Thyroid gland (tissue), 4 donors: ENCODE results near the gene SERHL2.

Experiments used
- CTCF ChIP-seq, 6 experiments: fragments of 200-600 bp in 3 of 6; fragments of 450-650 bp in 3 of 6; sonication (generic) in 3 of 6; IDR thresholded peaks; one replicate each; pipeline ENCODE4 v1.5.1; 2016 to 2019; ENCODE audit warnings: antibody characterized with exemption in 6 of 6, mild to moderate bottlenecking in 2 of 6, inconsistent platforms in 1 of 6, moderate library complexity in 1 of 6
- POLR2A ChIP-seq, 2 donors: fragments of 450-650 bp; IDR thresholded peaks; one replicate each; pipeline ENCODE4 v1.6.1; 2017; ENCODE audit warnings: antibody characterized with exemption in 2 of 2, mild to moderate bottlenecking in 2 of 2, moderate library complexity in 1 of 2

GRCh38 chr22:42562684-42563083 is 8.9 kb downstream of the SERHL2 start:
- TF ChIP-seq CTCF (IDR thresholded peaks at IDR 0.05) (no peak), POLR2A (IDR thresholded peaks at IDR 0.05) (no peak)
